AG20443 (cell line): ENCODE results near the gene COMMD10.
A peak's percentile ranks its signal among the peaks of the same experiment; 100 is the strongest.
"Not testable (repeated sequence)": the region's sequence is repeated elsewhere in the genome, so short reads cannot be mapped to it uniquely, and the experiment has no call there.

Experiments
- DNase-seq: peaks from one replicate; pipeline ENCODE4 v3.0.0; 2012; ENCODE audit warnings: low spot score, mixed read lengths

Gene COMMD10

DNA sequence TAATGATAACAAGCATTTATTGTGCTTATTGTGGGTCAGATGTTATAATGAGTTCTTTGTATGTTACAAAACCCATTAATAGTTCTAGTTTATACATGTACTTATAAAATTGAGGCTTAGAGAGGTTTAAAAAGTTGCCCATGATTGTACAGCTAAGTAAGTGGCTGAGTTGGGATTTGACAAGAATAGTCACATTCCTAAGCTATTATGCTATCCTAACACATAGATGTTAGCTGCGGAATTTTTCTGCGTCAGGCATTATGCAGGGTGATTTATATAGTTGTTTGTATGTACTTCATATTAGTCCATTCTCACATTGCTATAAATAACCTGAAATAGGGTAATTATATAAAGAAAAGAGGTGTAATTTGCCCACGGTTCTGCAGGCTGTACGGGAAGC is 12.5 kb downstream of the COMMD10 start:
- peak; percentile 14 for DNase-seq

DNA sequence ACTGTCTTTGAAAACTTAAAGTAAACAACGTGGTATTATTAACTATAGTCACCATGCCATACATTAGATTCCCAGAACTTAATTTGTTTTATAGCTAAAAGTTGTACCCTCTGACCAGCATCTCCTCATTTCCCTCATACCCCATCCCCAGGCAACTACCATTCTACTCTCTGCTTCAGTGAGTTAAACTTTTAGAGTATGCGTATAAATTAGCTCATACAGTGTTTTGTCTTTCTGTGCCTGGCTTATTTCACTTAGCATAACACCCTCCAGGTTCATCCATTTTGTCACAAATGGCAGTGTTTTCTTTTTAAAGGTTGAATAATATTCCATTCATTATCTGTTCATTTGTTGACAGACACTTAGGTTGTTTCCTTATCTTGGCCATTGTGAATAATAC is 14.2 kb downstream of the COMMD10 start:
- no peak for DNase-seq

DNA sequence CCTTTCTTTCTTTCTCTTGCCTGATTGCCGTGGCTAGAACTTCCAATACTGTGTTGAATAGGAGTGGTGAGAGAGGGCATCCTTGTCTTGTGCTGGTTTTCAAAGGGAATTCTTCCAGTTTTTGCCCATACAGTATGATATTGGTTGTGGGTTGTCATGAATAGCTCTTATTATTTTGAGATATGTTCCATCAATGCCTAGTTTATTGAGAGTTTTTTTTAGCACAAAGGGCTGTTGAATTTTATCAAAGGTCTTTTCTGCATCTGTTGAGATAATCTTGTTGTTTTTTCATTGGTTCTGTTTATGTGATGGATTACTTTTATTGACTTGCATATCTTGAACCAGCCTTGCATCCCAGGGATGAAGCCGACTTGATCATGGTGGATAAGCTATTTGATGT is 20.1 kb downstream of the COMMD10 start:
- not testable (repeated sequence) for DNase-seq

DNA sequence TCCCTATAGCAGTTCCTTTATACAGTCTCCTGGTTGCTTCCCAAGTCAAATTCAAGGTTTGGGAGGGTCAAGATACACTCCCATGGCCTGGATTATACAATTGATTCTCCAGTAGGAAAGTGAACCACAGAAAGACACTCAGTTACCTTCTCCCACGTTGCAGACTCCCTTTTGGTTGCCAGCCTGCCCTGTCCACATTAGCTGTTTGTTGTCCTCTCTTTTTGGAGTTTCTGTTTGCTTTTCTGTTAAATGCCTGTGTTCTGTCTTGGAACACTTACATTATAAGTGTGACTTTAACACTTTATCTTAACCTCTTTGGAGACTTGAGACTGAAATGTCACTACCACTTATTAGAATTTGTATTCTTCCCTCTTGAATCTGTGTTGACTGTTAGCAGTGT is 30.3 kb downstream of the COMMD10 start:
- no peak for DNase-seq

DNA sequence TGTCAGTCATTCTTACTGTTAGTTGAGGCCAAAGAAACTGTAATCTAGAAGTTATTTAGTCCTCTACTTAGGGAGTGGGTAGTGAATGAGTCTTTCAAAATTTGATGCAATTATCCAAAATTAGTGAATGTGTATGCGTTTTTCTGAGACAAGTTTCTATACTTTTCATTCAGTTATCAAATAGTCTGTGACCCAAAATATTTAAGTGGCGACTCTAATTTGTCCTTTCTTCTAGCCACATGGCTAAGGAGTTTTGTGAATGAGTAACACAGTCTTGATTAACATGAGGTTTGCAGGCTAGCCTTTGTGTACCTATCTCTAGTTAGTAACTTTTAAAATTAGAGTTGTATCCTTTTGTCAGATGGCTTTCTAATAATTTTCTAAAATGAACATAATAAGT is 45.6 kb downstream of the COMMD10 start:
- peak; percentile 21 for DNase-seq

DNA sequence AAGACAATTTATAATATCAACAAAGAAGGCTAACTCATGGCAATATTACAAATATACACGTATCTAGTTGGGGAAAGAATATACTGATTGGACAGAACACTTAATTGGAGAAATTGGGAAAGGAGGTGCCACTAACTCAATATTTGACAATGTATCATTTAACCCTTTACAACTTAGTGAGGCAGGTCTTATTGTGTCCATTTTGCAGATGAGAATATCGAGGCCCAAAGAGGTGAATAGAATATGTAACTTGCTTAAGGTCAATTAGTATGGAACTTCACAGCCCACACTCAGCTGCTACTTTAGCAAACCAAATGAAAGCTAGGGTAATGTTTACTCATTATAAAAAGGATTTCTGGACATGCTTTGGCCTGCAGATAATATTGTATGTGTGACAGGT is 46.2 kb downstream of the COMMD10 start:
- no peak for DNase-seq

DNA sequence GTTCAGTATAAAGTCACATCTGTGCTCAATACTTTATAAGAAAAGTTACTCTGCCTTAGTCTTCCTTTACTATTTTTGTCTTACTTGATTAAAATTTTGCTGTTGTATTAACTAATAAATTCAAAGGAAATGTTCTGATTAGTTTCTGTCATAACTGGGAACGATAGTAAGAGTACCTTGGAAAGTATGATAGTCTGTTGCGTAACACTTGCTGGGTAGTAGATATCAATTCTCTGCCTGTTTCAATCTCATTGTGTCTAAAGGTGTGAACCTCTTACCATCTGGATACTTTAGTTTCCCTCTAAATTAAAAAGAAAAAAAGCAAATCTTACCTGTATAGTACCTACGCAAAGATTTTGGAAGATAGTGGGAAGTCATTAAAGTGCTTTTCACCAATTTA is 48.5 kb downstream of the COMMD10 start:
- DNase-seq: no peak

DNA sequence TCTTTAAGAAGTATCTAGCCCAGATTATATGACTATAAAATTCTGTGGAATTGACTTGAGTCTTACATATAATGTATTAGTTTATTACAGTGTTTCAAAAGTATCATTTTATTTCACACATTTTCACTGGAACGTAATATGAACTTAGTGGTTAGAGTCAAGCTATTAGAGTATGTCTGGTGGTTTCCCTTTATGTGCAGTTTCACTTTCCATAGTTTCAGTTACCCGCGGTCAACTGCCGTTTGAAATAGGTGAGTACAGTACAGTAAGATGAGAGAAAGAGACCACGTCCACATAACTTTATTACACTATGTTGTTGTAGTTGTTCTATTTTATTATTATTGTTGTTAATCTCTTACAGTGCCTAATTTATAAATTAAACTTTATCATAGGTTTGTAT is 50.5 kb downstream of the COMMD10 start:
- no peak for DNase-seq

DNA sequence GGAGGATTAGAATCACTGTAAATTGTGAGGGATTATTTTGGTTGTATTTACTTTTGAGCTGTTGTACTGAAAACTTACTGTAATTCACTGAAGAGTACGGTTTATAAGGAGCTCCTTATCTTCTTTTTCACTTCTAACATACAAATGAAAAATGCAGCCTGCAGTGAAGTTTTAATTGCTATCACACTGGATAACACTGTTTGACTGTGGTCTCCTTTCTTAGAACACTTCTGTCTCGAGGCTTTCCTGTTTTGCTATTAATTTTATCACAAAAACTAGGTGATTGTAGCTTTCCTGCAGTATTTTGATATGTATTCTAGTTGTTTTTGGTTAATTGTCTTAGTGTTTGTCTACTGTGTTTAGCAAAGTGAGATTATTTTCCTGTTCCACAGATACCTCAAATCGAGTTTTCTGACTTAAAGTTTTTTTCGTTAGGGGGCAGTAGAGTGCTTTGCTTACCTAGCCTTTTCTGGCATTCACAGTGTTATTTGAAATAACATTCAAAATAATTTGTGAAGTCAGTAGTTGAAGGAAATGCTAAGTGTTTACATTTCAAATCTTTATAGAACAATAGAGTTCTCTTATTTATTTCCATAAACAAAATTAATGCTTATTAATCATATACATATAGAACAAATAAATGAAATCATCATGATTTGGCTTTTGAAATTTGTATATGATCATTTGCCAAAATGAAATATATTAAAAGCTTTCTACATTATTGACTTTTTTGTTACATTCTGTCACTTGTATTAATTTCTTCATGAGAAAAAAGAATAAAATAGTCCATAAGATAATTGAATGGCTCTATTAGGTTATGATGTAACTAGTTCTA is 52.9 kb downstream of the COMMD10 start:
- DNase-seq: peak; percentile 33

DNA sequence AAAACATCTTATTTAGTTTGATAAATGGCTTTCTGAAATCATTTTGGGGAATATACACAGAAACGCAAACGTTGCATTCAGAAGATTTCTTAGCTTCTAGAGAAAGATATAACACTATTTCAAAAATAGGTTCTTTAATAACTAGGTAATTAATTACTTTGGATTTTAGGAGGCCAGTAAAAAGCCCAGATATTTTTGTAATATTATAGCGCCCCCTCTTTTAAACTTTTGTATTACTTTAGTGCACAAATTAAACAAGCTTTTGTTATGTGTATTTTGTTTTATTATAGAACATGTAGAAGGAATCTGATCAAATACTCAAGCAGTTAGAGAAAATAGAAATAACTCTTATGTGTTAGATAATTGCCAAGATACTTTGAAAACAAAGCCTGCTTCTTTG is 57.7 kb downstream of the COMMD10 start:
- DNase-seq: no peak

DNA sequence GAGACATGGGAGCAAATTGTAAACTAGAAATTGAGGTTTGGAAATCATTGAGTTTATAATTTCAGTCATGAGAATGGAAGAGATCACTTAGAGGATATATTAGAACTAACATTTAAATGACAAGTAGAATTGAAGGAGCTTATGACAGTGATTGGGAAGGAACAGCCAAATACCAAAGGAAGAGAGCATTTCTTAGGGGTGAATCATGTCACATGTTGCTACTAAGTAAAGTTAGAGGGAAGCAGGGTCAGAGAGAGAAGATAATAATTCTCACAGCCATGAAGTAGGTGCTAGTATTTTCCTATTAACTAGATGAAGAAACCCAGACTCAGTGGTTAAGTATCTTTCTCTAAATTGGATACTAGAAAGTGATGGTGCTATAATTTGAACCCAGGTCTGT is 59.3 kb downstream of the COMMD10 start:
- no peak for DNase-seq

DNA sequence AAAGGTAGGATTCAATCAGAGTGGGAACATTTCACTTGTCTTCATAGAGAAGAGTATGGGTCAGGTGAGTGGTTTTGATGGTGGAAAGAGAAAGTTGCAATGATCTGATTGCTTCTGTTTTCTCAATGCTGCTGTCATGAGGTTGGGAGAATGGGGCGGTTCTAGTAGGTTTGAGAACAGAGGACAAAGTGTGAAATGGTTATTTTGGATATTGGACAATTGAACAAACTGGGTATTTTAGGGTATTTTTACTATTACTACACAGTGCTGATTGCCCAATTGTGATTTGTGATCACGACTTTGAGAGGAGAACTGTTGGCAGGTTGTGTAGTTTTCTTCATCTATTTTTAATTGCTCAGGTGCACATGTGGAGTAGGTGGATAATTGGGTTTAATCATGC is 60.2 kb downstream of the COMMD10 start:
- DNase-seq: no peak

DNA sequence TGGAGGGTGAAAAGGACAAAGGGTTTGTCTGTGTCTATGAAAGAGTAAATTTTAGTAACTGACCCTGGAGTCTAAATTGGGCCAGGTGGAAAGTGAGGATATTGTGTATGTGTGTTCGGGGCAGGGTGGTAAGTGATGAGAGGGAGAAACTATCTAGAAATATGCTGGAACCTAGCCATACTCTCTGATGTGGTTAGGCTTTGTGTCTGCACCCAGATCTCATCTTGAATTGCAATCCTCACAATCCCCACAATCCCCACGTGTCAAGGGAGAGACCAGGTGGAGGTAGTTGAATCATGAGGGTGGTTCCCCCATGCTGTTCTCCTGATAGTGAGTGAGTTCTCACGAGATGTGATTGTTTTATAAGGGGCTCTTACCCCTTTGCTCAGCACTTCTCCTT is 60.6 kb downstream of the COMMD10 start:
- DNase-seq: no peak

DNA sequence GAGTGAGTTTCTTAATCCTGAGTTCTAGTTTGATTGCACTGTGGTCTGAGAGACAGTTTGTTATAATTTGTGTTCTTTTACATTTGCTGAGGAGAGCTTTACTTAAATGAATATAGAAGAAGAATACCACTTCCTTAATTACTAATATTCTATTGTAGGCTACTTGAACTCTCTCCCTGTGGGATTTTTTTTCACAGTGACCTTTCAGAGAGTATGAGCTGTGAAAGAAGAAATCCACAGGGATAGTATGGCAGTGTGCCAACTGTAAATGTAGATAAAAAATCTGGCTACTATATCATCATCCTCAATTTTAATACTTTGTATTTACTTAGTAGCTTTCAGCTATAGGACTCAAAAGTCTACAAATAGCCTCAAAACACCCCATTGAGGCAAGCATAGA is 67.3 kb downstream of the COMMD10 start:
- DNase-seq: no peak

DNA sequence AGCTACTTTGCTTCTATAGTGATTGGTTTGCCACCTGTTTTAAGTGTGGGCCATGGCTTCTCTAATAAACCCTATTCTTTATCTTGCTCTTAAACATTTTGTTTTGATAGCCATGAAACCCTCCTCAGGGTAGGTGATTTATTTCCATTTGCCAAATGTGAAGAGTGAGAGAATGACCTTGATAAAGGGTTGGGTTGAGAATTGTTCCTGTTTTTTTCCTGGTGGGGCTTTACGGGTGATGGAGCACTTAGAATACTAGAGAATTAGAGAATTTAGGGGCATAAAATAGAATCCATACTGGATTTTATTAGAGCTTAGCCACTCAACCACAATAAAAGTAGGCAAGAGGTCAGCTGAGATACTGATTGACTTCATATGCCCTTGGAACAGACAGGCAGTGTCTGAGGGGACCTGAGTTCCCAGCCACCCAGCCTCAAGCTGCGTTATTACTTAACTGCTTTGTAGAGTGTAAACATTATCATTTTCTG is 68.9 kb downstream of the COMMD10 start:
- DNase-seq: no peak

DNA sequence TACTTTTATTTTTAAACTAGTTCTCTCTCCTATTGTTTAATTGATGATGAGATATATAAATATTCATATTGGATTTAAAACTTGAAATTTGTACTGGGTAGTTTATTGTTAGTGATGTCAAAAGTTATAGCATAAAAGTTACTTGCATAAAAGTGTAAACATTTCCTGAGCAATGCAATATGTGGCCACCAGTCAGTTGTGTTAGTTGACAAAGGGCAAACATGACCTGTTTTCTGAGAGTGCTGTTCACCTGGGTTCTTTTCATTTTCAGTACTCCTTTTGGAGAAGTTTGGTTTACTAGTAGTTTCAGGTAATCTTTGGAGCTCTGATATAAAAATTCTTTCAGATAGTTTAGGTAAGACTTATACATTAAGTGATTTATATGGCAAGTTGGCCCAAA is 69.4 kb downstream of the COMMD10 start:
- DNase-seq: no peak

DNA sequence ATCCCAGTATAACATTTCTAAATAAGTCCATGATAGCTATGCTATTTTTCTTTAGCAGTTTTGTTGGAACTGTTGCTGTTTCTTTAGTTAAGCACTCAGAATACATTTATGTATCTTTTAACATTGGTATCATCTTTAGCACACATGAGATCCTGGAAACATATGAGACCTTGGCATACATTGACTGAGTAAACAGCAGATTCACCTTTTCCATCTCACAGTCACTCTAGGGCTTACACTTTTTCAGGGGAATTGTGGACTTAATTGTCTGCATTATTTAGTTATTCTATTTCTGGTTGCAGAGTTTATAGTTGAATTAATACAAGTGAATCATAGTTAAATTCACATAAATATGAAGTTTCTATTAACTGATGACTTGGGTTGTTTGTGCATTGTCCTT is 70.1 kb downstream of the COMMD10 start:
- no peak for DNase-seq

DNA sequence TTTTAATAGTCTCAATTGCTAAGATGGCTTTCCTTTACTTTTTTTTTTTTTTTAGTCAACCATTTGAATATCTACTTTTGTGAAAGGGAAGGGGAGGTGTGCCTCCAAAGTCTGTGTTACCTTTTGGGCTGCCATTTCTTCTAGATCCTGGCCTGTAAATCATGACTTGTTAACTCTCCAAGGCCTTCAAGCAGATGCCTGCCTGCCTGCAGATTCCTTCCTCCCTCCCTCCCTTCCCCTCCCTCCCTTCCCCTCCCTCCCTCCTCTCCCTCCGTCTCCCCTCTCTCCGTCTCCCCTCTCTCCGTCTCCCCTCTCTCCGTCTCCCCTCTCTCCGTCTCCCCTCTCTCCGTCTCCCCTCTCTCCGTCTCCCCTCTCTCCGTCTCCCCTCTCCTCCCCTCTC is 73.1 kb downstream of the COMMD10 start:
- no peak for DNase-seq

DNA sequence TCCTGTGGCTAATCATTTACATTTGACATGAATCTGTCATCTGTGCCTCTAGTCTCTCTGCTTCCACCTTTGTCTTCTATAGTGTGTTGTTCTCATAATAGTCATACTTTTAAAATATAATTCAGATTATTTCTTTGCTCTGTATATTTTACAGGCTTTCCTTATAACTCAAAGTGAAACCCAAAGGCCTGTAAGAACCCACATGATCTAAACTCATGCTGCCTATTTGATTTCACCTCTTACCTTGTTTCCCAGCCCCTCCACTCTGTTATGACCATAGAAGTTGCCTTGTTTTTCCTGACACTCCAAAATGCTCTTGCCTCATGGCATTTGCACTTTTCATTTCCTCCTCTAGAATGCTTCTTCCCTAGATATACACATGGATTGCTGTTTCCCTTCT is 74.2 kb downstream of the COMMD10 start:
- DNase-seq: no peak

DNA sequence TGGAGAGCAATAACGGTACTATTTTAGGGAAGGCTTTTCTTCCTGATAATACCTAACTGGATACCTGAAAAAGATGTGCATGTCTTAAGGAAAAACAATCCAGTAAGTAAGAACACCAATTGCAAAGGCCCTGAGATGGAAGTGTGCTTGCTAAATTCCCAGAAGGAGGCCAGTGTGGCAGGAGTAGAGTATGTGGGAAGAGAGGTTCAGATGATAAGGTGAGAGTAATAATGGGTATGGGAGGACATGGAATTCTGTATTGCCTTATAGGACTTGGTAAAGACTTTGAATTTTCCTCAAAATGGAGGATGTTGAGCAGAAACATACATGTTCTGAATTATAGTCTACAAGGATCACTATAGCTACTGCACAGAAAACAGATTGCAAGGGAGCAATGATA is 89.3 kb downstream of the COMMD10 start:
- DNase-seq: no peak

DNA sequence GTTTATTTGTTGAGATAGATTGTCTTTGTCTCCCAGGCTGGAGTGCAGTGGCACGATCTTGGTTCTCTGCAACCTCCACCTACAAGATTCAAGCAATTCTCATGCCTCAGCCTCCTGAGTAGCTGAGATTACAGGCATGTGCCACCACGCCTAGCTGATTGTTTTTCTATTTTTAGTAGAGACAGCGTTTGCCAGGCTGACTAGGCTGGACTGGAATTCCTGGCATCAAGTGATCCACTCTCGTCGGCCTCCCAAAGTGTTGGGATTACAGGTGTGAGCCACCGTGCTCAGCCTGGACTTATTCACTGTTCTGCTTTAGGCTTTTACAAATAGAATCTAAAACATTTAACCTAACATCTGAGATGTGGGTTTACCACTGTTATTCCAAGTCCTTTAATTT is 91.3 kb downstream of the COMMD10 start:
- DNase-seq: no peak

DNA sequence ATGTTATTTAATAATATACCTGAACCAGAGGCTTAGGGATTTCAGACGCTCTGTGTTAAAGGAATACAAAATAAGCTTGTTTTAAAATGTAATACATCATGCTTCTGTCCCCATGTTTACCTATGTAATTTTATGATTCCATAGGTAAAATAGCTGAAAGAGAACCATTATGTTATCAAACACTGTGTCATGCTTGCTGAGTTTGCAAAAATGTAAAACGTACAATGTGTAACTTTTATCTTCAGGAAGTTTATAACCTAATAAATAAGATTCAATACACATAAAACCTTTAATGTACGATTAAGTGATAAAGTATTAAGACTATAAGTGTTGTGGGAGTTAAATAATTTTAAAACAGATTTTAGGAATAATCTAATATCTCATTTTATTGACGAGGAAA is 94.1 kb downstream of the COMMD10 start:
- no peak for DNase-seq

DNA sequence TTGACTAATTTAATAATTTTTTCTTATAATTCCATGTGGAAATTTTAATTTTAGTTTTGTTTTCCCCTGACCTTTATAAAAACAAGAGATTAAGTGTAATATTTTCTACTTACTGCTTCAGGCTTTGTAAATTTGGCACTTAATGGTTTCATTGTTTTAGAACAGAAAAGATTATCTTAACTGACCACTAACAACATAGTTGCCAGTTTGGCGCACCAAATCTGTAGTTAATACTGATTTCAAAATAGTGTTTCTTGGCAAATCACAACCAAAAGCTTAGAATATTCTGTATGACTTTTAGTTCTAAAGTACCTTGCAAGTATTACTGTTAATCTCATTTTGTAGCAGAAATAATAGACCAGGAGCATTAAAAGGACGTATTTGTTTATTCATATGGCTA is 124.3 kb downstream of the COMMD10 start:
- DNase-seq: no peak

DNA sequence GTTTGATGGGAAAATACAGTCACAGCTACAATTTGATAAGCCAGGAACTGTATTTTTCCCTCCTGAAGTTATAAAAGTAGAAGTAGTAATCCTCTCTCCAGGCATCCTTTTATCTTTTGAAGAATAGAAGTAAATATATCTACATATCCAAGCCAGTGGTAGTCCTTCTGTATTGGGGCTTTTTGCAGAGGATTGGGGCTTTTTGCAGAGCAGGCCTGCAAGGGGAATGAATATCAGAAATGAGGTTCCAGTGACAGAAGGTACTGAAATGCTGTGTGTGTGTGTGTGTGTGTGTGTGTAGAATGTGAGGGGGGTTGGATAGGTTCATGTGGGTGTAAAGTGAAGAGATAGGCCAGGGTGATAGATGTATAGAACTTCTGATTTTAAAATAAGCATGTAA is 127.4 kb downstream of the COMMD10 start:
- no peak for DNase-seq
